Measurements from ENCODE around the gene ODF2L. TPM values are rescaled to one million over a fixed set of nuclear protein-coding genes. Genes with fewer than 3 reads are reported as not detected.

The ODF2L gene
- total RNA-seq, 1 experiment from 2014 or later, result 33.6 TPM

GRCh38 chr1:86441581-86441980, 45.5 kb upstream of the ODF2L start:
- TF ChIP-seq, protein P1, sequence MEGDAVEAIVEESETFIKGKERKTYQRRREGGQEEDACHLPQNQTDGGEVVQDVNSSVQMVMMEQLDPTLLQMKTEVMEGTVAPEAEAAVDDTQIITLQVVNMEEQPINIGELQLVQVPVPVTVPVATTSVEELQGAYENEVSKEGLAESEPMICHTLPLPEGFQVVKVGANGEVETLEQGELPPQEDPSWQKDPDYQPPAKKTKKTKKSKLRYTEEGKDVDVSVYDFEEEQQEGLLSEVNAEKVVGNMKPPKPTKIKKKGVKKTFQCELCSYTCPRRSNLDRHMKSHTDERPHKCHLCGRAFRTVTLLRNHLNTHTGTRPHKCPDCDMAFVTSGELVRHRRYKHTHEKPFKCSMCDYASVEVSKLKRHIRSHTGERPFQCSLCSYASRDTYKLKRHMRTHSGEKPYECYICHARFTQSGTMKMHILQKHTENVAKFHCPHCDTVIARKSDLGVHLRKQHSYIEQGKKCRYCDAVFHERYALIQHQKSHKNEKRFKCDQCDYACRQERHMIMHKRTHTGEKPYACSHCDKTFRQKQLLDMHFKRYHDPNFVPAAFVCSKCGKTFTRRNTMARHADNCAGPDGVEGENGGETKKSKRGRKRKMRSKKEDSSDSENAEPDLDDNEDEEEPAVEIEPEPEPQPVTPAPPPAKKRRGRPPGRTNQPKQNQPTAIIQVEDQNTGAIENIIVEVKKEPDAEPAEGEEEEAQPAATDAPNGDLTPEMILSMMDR (conservative IDR thresholded peaks at IDR 0.05), result no peak
- TF ChIP-seq EZH2 (IDR thresholded peaks at IDR 0.05; ENCODE audit: low read depth), result no peak
- Histone ChIP-seq H3F3A (ENCODE audit: insufficient read depth, low read depth) (no peaks in the 10 kb centered on the region), H3K27ac (no peak overlapping the region), H3K4me3 (no peak overlapping the region), H2AFZ (0 out of 2 replicates have a peak overlapping the region, but pooled peaks have one; percentile 4), H3K36me3 (ENCODE audit: low read depth) (no peaks in the 10 kb centered on the region), H3K79me2 (ENCODE audit: low read depth) (no peaks in the 10 kb centered on the region), H3K9me3 (ENCODE audit: insufficient read depth, low read depth) (no peaks in the 10 kb centered on the region), H3K27me3 (ENCODE audit: insufficient read depth, low read depth) (no peaks in the 10 kb centered on the region), H4K20me1 (ENCODE audit: insufficient read depth) (no peaks in the 10 kb centered on the region), H3K4me2 (no peak overlapping the region), H3K4me1 (replicated peaks; ENCODE audit: insufficient read depth) (no peaks in the 10 kb centered on the region), H3K9me2 (ENCODE audit: insufficient read depth) (no peaks in the 10 kb centered on the region)
- ChIA-PET POLR2A (ENCODE audit: unreplicated experiment) (no interaction called here), CTCF (interaction anchor here (0.6 kb wide), 1 partner anchor 447 kb away, joined by 4 read pairs; no protein-coding TSS in a partner anchor)
- intact Hi-C loops (cut with micrococcal nuclease; ENCODE audit: unreplicated experiment), result no loop called here
- no peak for DNase-seq
- no TSS peak for BruUV-seq (replicated peaks)

GRCh38 chr1:86436041-86436440, 39.9 kb upstream of the ODF2L start:
- no peaks in the 10 kb centered on the region for H3K27me3 ChIP-seq (ENCODE audit: insufficient read depth, low read depth)
- H3K4me2 ChIP-seq, result no peak overlapping the region
- H4K20me1 ChIP-seq (ENCODE audit: insufficient read depth), result no peaks in the 10 kb centered on the region
- ChIA-PET POLR2A (ENCODE audit: unreplicated experiment) (no interaction called here), CTCF (no interaction called here)
- no peak overlapping the region for H2AFZ ChIP-seq
- H3K79me2 ChIP-seq (ENCODE audit: low read depth), result no peaks in the 10 kb centered on the region
- no peak overlapping the region for H3K27ac ChIP-seq
- H3K4me1 ChIP-seq (replicated peaks; ENCODE audit: insufficient read depth), result peaks cover 23% of the 10 kb centered on the region
- no peak for DNase-seq
- no peak overlapping the region for H3K4me3 ChIP-seq
- intact Hi-C loops (cut with micrococcal nuclease; ENCODE audit: unreplicated experiment), result no loop called here
- peaks cover 10% of the 10 kb centered on the region; the same call in 1 of the 2 replicates for H3K9me3 ChIP-seq (ENCODE audit: insufficient read depth, low read depth)
- H3K36me3 ChIP-seq (ENCODE audit: low read depth), result no peaks in the 10 kb centered on the region
- TF ChIP-seq, protein P1 (conservative IDR thresholded peaks at IDR 0.05), result no peak
- peaks cover 10% of the 10 kb centered on the region for H3F3A ChIP-seq (ENCODE audit: insufficient read depth, low read depth)
- H3K9me2 ChIP-seq (ENCODE audit: insufficient read depth), result no peaks in the 10 kb centered on the region
- no TSS peak for BruUV-seq (replicated peaks)

DNA sequence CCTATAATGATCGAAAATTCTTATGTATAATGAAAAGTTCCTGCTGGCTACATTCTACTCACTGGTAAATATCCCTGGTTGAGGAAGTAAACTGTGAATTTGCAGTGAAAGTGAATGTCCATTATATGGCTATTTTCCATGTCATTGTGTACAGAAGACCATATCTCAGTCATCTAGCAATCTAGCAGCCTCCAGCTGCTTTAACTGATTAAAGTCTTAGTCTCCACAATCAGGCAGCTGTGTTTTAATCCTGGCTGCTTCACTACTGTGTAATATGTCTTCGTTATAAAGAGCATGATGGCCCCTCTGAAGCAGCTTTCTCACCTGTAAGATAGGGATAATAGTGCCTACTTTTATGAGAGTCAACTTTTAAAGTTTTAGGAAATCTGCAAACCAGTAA, 39.2 kb upstream of the ODF2L start:
- no peaks in the 10 kb centered on the region for H3K9me2 ChIP-seq (ENCODE audit: insufficient read depth)
- H4K20me1 ChIP-seq (ENCODE audit: insufficient read depth), result no peaks in the 10 kb centered on the region
- CTCF ChIA-PET, result no interaction called here
- H3K79me2 ChIP-seq (ENCODE audit: low read depth), result no peaks in the 10 kb centered on the region
- no peaks in the 10 kb centered on the region for H3K27me3 ChIP-seq (ENCODE audit: insufficient read depth, low read depth)
- H3K4me3 ChIP-seq, result no peak overlapping the region
- peaks cover 10% of the 10 kb centered on the region; the same call in 1 of the 2 replicates for H3K9me3 ChIP-seq (ENCODE audit: insufficient read depth, low read depth)
- no TSS peak for BruUV-seq (replicated peaks)
- H3K4me1 ChIP-seq (replicated peaks; ENCODE audit: insufficient read depth), result peaks cover 30% of the 10 kb centered on the region
- H3K4me2 ChIP-seq, result no peak overlapping the region
- H3F3A ChIP-seq (ENCODE audit: insufficient read depth, low read depth), result peaks cover 18% of the 10 kb centered on the region
- TF ChIP-seq, protein P1 (conservative IDR thresholded peaks at IDR 0.05), result no peak
- no peak for TF ChIP-seq EZH2 (IDR thresholded peaks at IDR 0.05; ENCODE audit: low read depth)
- no peak overlapping the region for H3K27ac ChIP-seq
- POLR2A ChIA-PET (ENCODE audit: unreplicated experiment), result no interaction called here
- H2AFZ ChIP-seq, result no peak overlapping the region
- no peaks in the 10 kb centered on the region for H3K36me3 ChIP-seq (ENCODE audit: low read depth)
- intact Hi-C loops (cut with micrococcal nuclease; ENCODE audit: unreplicated experiment), result no loop called here
- DNase-seq, result no peak

All from PC-9 (cell line).